HG03064 (cell line): Measurements from ENCODE around the gene EFHD2.
"Not testable (repeated sequence)": the region's sequence is repeated elsewhere in the genome, so short reads cannot be mapped to it uniquely, and the experiment has no call there.

Experiments
- ATAC-seq: cut with Tn5 transposase; IDR thresholded peaks from one replicate; pipeline ENCODE4 v1.9.1; 2021; ENCODE audit warnings: low read depth; ENCODE audit not compliant: unreplicated experiment

Gene EFHD2

GRCh38 chr1:15471067-15471466 lies 61.4 kb downstream of the EFHD2 start:
- ATAC-seq: not testable (repeated sequence)

GRCh38 chr1:15471723-15472122 lies 62.0 kb downstream of the EFHD2 start:
- ATAC-seq: not testable (repeated sequence)

- no peak for ATAC-seq
Measured at GRCh38 chr1:15472587-15472986, 62.9 kb downstream of the EFHD2 start.

- no peak for ATAC-seq
Measured at GRCh38 chr1:15475752-15476314, 66.1 kb downstream of the EFHD2 start, which contains the start of gene CELA2B. Gene CELA2B (plus strand): TSS chr1:15476104. CDS start chr1:15476126, 22 bp downstream.

- no peak for ATAC-seq
Measured at GRCh38 chr1:15476927-15477326, 67.2 kb downstream of the EFHD2 start.

- ATAC-seq: no peak
Measured at GRCh38 chr1:15477646-15478212, 68.0 kb downstream of the EFHD2 start.
